HG02970 (cell line): ENCODE measurements around the gene TAAR2.
A peak's percentile ranks its signal among the peaks of the same experiment; 100 is the strongest.
"Not testable (repeated sequence)": the region's sequence is repeated elsewhere in the genome, so short reads cannot be mapped to it uniquely, and the experiment has no call there.

ENCODE experiments used
- ATAC-seq: cut with Tn5 transposase; IDR thresholded peaks from one replicate; pipeline ENCODE4 v1.9.1; 2021; ENCODE audit warnings: mild to moderate bottlenecking, moderate library complexity, moderate number of reproducible peaks; ENCODE audit not compliant: unreplicated experiment, low FRiP score

TAAR2 gene

GRCh38 chr6:132624175-132624574 lies at the start of gene TAAR2:
Gene TAAR2, minus strand, starts transcription at chr6:132624275. Its CDS starts 0 bp downstream, at chr6:132624275.
- ATAC-seq = no peak

GRCh38 chr6:132673376-132674094 lies 49.5 kb upstream of the TAAR2 start:
- no peak for ATAC-seq

- ATAC-seq = no peak
Measured at GRCh38 chr6:132671295-132671694, 47.2 kb upstream of the TAAR2 start.

DNA sequence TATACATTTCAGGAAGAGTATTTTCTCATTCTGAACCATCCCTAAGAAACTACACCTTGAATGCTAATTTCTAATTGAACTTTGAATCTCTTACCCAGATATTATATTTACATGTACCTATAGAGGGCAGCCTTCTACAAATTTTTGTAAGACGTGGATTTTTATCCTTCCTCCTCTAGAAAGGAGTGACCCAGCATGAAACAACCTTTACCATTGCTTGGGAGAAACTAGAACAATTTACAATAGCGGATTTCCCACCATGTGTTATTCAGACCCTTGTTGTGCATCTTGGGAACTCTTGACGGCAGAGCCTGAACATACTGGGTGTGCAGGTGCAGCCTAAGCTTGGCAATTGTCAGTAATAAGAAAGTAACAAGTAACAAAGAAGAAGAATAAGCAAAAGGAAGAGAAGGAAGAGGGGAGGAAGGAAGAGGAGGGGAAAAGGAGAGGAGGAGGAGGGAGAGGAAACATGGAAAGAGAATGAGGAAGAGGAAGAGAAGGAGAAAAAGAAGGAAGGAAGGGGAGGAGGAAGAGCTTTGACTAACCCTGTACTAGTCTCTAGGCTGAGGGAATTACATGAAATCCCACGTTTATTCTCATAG lies 45.7 kb upstream of the TAAR2 start:
- no peak for ATAC-seq

DNA sequence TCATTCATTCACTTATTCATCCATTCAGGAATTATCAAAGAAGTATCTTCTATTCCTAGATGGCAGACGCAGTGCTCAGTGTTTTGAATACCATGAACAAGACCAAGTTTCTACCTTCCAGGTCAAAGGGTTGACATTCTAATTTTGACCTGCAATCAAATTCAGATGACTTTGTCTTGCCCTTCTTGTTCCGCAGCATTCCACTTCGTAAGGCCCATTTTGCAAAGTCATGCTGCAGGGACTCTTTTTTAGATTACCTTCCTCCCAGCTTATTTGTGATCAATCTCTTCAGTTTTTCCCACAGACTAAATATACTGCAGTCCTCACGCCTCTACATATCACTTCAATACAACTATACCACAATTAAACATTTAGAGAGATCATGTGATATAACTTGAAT lies 42.0 kb upstream of the TAAR2 start:
- no peak for ATAC-seq

DNA sequence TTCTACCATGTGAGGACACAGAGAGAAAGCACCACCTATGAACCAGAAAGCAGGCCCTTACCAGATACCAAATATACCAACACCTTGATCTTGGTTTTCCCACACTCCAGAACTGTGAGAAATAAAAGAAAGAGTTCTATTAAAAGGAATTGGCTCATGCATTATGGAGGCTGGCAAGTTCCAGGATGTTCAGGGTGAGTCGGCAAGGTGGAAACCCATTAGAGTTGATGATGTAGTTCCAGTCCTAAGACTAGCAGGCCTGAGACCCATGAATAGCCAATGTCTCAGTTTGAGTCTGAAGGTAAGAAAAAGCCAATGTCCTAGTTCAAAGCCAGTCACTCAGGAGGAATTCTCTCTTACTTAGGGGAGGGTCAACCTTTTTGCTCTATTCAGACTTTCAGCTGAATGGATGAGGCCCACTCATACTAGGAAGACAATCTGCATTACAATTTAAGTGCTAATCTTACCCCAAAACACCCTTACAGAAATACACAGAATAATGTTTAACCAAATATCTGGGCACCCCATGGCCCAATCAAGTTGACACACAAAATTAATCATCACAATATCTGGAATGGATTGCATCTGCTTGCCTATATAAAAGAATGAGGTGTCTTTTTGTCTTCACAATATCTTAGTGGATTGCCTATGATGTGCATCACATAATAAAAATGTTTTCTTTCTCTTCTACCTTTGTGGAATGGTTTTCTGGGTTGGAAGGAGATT lies 40.4 kb upstream of the TAAR2 start:
- ATAC-seq = no peak

- ATAC-seq = no peak
Measured at GRCh38 chr6:132663661-132664060, 39.6 kb upstream of the TAAR2 start.

DNA sequence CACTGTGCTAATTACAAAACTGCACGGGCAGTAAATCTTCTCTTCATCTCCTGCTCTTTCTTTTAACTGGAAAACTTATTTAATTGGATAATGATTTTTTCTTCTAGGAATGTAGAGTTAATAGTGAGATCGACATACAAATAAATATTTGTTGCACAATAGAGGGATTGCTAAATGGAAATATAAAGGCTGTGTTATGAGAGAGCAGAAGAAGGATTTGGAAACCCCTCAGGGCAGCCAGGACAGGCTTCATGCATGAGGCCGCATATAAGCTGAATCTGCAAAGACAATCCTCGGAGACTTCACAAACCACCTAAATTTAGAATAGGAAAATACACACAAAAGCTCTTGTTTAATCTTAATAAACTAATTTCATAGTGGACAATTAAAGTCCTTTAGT lies 37.8 kb upstream of the TAAR2 start:
- no peak for ATAC-seq

DNA sequence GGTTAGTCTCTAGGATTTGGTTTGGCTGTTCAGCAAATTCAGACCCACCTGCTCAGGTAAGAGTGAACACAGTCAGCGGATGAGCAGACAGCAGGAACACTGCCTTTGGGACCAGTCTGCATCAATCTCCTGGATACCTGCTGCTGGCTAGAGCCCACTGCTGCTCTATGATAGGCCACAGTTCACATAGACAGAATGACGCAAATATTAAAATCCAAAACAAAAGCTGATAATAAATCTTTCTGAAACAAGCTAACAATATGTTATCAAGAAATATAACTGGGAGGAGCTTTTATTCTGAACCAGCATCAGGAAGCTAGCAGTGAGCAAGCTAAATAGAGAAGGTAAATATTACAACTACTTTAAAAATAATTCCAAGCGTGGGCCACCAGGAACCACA lies 35.0 kb upstream of the TAAR2 start, which contains the start of gene TAAR1:
TSS of gene TAAR1 (minus strand) at position 101 of the 400 bp plus-strand sequence. CDS start 13,179 bp downstream, outside the sequence.
- no peak for ATAC-seq

DNA sequence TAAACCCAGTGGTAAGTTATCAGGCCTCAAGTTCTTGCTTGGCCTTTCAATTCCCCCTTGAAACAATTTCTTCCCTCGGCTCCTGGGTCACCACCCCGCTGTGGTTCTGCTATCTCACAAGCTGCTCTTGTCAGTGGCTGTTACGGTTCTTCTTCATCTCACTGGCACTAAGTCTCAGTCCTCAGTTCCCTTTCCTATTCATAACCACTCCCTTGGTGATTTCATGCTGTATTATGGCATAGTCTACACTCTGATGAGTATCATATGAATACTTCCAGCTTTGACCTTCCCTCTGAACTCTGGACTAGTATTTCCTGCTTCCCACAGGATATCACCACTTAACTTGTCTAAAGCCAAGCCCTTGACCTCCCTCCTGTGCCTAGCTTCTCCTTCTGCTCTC lies 27.0 kb upstream of the TAAR2 start:
- no peak for ATAC-seq

DNA sequence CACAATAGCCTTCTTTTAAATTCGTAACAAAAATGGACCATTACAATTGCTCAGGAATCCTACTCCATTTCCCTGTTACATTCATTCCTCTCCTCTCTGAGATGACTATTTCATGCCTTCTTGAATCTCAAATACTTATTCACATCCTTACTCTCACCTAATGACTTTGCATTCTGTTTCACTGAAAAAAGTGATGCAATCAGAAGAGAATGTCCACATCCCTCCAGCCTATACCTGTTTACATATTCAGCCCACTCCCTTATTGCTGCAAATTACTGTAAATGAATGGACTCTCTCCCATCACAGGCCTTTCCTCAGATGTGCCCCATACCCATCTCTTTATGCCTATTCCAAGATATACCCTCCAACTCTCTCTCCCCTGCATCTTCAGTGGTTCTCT lies 26.4 kb upstream of the TAAR2 start:
- ATAC-seq = no peak

DNA sequence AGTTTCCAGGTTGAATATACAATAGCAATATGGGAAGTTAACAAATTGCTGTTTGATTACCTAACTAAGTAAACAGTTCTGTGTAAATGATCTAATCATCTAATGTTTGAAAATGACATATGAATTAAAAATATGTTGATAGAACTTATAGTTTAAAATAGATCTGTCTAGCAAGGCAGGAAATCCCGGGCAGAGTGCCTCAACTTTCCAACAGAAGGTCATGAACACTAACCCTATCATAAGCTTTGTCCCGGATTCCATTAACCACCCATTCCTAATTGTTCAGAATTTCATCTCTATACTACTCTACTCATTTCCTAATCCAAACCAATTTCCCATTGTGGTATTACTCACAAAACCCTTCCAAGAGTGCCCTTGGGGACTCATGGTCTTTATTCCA lies 24.8 kb upstream of the TAAR2 start:
- ATAC-seq = no peak

DNA sequence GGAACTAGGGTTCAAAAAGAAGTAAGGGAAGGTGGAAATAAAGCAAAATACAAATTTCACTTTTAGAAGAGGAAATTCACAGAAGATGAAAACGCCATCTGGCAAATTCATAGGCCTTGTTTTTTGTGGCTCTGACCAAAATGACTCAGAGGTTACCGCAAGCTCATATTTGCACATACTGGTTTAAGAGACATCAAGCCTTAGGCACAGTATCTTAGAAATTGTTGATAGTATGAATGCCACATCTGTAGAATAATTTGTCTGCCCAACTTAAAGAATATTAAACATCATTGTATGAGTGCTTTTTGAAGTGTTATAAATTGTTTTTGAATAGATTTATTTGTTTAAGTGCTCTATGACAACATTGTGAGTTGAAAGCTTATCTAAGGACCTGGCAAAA lies 24.3 kb upstream of the TAAR2 start:
- ATAC-seq = peak; percentile 45

DNA sequence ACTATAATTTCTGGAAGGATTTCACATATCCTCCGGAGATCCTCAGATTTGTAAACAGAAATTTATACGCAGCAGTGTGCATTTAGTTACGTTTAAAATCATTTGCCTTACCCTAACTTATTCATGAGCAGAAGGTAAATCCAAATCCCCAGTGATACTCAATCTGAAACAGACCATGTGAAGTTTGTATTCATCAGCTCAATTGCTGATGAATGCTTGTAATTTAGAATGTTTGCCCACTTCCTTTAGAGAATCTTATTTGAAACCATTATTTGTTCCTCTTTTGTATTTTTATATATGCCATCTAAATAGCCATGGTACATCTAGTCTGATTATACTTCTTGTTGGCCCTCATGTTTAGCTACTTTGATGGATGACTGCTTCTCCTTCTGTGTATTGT lies 19.5 kb upstream of the TAAR2 start:
- no peak for ATAC-seq

DNA sequence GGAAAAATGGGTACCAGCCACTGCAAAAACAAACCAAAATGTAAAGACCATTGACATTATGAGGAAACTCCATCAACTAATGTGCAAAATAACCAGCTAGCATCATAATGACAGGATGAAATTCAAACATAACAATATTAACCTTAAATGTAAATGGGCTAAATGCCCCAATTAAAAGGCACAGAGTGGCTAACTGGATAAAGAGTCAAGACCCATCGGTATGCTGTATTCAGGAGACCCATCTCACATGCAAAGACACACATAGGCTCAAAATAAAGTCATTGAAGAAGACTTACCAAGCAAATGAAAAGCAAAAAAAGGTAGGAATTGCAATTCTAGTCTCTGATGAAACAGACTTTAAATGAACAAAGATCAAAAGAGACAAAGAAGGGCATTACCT lies 13.1 kb upstream of the TAAR2 start:
- not testable (repeated sequence) for ATAC-seq

- ATAC-seq = not testable (repeated sequence)
Measured at GRCh38 chr6:132635906-132636305, 11.8 kb upstream of the TAAR2 start.

GRCh38 chr6:132635288-132635687 lies 11.2 kb upstream of the TAAR2 start:
- not testable (repeated sequence) for ATAC-seq

DNA sequence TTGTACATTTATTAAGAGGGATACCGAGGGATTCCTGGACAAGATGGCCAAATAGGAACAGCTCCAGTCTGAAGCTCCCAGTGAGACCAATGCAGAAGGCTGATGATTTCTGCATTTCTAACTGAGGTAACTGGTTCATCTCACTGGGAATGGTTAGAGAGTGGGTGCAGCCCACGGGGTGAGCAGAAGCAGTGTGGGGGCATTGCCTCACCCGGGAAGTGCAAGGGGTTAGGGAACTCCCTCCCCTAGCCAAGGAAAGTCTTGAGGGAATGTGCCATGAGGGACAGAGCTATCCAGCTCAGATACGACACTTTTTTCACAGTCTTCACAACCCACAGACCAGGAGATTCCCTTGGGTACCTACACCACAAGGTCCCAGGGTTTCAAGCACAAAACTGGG lies 10.7 kb upstream of the TAAR2 start:
- no peak for ATAC-seq

- no peak for ATAC-seq
Measured at GRCh38 chr6:132633362-132633761, 9.3 kb upstream of the TAAR2 start.

- no peak for ATAC-seq
Measured at GRCh38 chr6:132623106-132623845, 799 bp downstream of the TAAR2 start.

- no peak for ATAC-seq
Measured at GRCh38 chr6:132616677-132617076, 7.4 kb downstream of the TAAR2 start.
